ENCODE results near the gene RFX2. TPM values are rescaled to one million over a fixed set of nuclear protein-coding genes. Genes with fewer than 3 reads are reported as not detected.

The RFX2 gene
- total RNA-seq, 1 experiment from 2014 or later, result 3.7 TPM

GRCh38 chr19:6150289-6150688, 40.0 kb upstream of the RFX2 start:
- H3K27ac Mint-ChIP-seq, result no peak overlapping the region
- WGBS (ENCODE audit: extremely low coverage, insufficient read length, low lambda C conversion rate), result no CpG with 5 or more reads among the region's 8 CpGs
- H3K23me2 ChIP-seq (ENCODE audit: insufficient read length, low read depth, low read length, poor library complexity, severe bottlenecking), result no peaks in the 10 kb centered on the region
- no peak overlapping the region for H3K23ac ChIP-seq (ENCODE audit: insufficient read length, low read depth, low read length)
- H3K4me1 ChIP-seq (ENCODE audit: insufficient read depth, low read length), result no peaks in the 10 kb centered on the region
- H4K20me1 ChIP-seq (ENCODE audit: control insufficient read depth, insufficient read depth, insufficient read length), result no peaks in the 10 kb centered on the region
- H3T11ph ChIP-seq (ENCODE audit: low read length), result no peak overlapping the region
- no peak overlapping the region for H3K4me2 ChIP-seq (ENCODE audit: insufficient read depth, insufficient read length, low read length)
- H2BK12ac ChIP-seq (ENCODE audit: insufficient read length, low read depth, low read length), result no peak overlapping the region
- no peak overlapping the region for H3K4ac ChIP-seq (ENCODE audit: low read depth, low read length)
- no peak overlapping the region for H2BK120ac ChIP-seq (ENCODE audit: low read depth, low read length, poor library complexity, severe bottlenecking)
- no peak overlapping the region for H4K5ac ChIP-seq (ENCODE audit: insufficient read length, low read depth, low read length)
- H2AK5ac ChIP-seq (ENCODE audit: insufficient read length, low read length), result no peak overlapping the region
- no peaks in the 10 kb centered on the region for H3K27me3 ChIP-seq (ENCODE audit: insufficient read depth, low read length)
- H3K9me3 ChIP-seq (ENCODE audit: control insufficient read depth, low read depth, low read length), result peaks cover 4% of the 10 kb centered on the region
- H3K18ac ChIP-seq (ENCODE audit: insufficient read length, low read depth, low read length), result no peak overlapping the region
- no peak overlapping the region for H3K4me3 Mint-ChIP-seq
- H3K14ac ChIP-seq (ENCODE audit: insufficient read depth, low read length), result no peak overlapping the region
- H4K8ac ChIP-seq (replicated peaks; ENCODE audit: insufficient read length, low read depth, low read length), result no peak overlapping the region
- no peaks in the 10 kb centered on the region for H3K79me1 ChIP-seq (ENCODE audit: insufficient read depth, low read depth, low read length, poor library complexity, severe bottlenecking)
- no peak overlapping the region for H2BK20ac ChIP-seq (ENCODE audit: low read depth, low read length, poor library complexity, severe bottlenecking)
- peaks cover 39 to 83% of the 10 kb centered on the region in 2 experiments for H3K9me3 Mint-ChIP-seq
- H3K4me1 Mint-ChIP-seq, result no peaks in the 10 kb centered on the region
- no peaks in the 10 kb centered on the region for H3K79me2 ChIP-seq (ENCODE audit: insufficient read depth, low read length)
- peaks cover 23% of the 10 kb centered on the region for H3K27me3 Mint-ChIP-seq (ENCODE audit: low read depth)
- H3K27ac ChIP-seq (ENCODE audit: insufficient read length, low read depth, low read length), result no peak overlapping the region
- peaks cover 0 to 5% (median 0%) of the 10 kb centered on the region in 3 experiments; a peak in 2 of 7 replicates for H3K36me3 Mint-ChIP-seq (ENCODE audit: insufficient read depth in 1 of 3, low read depth in 3 of 3)
- H2AFZ ChIP-seq (ENCODE audit: low read length), result no peak overlapping the region
- H3K56ac ChIP-seq (ENCODE audit: insufficient read length, low read depth, low read length), result no peak overlapping the region
- no peak overlapping the region for H2BK5ac ChIP-seq (ENCODE audit: insufficient read length, low read length)
- TF ChIP-seq CTCF (conservative IDR thresholded peaks at IDR 0.05), result no peak
- no peak overlapping the region for H4K91ac ChIP-seq (ENCODE audit: insufficient read length, low read depth, low read length)
- no peak overlapping the region for H2BK15ac ChIP-seq (ENCODE audit: low read depth, low read length)
- DNase-seq, result no peak
- H3K9ac ChIP-seq (ENCODE audit: extremely low read depth, insufficient read length, low read length), result no peak overlapping the region
